NCI-H748 treated with DMSO at 0.1 percent for 48 hours (cell line): ENCODE data around the gene MATR3.
"Not testable (repeated sequence)": the region's sequence is repeated elsewhere in the genome, so short reads cannot be mapped to it uniquely, and the experiment has no call there.

ENCODE experiments used
- DNase-seq: peaks from one replicate; lab custom pipeline; 2025; lab: John Stamatoyannopoulos, UW

Gene MATR3

GRCh38 chr5:139297439-139298133 is 4.0 kb downstream of the MATR3 start:
- DNase-seq, result no peak

- DNase-seq, result no peak
Measured at GRCh38 chr5:139298242-139298641, 4.7 kb downstream of the MATR3 start.

- DNase-seq, result no peak
Measured at GRCh38 chr5:139299486-139299885, 5.9 kb downstream of the MATR3 start.

- DNase-seq, result no peak
Measured at GRCh38 chr5:139301808-139302499, 8.4 kb downstream of the MATR3 start.

- no peak for DNase-seq
Measured at GRCh38 chr5:139304391-139305324, 11.1 kb downstream of the MATR3 start.

- no peak for DNase-seq
Measured at GRCh38 chr5:139306197-139306596, 12.7 kb downstream of the MATR3 start.

- no peak for DNase-seq
Measured at GRCh38 chr5:139306628-139307379, 13.3 kb downstream of the MATR3 start.

GRCh38 chr5:139308797-139309196 is 15.3 kb downstream of the MATR3 start:
- DNase-seq, result no peak

- not testable (repeated sequence) for DNase-seq
Measured at GRCh38 chr5:139310715-139311186, 17.2 kb downstream of the MATR3 start.

GRCh38 chr5:139312075-139312474 is 18.5 kb downstream of the MATR3 start:
- no peak for DNase-seq

- no peak for DNase-seq
Measured at GRCh38 chr5:139314276-139314675, 20.7 kb downstream of the MATR3 start.

- DNase-seq, result no peak
Measured at GRCh38 chr5:139315056-139315615, 21.6 kb downstream of the MATR3 start.

GRCh38 chr5:139335811-139336210 is 42.3 kb downstream of the MATR3 start:
- no peak for DNase-seq

- DNase-seq, result no peak
Measured at GRCh38 chr5:139340051-139340450, 46.5 kb downstream of the MATR3 start.

GRCh38 chr5:139341187-139341688 is 47.7 kb downstream of the MATR3 start:
- DNase-seq, result no peak

GRCh38 chr5:139341689-139342422 is 48.3 kb downstream of the MATR3 start, which contains the start of gene PAIP2:
TSS of gene PAIP2 (plus strand) at chr5:139341854. CDS start at chr5:139363785, 21,931 bp downstream.
- peak; percentile 96 for DNase-seq

GRCh38 chr5:139342423-139342723 is 48.8 kb downstream of the MATR3 start:
- no peak for DNase-seq

- no peak for DNase-seq
Measured at GRCh38 chr5:139343476-139343875, 49.9 kb downstream of the MATR3 start.

- DNase-seq, result no peak
Measured at GRCh38 chr5:139344177-139344576, 50.6 kb downstream of the MATR3 start.

GRCh38 chr5:139345442-139345841 is 51.9 kb downstream of the MATR3 start:
- DNase-seq, result not testable (repeated sequence)
